HepG2 (cell line): ENCODE measurements around the gene NCOA6.

Experiments used
- CBX2 ChIP-seq, 2 experiments: fragments of 200-600 bp in 1 of 2; sonication (generic); formaldehyde crosslinking in 1 of 2; IDR thresholded peaks; 2 replicates each; pipeline versions ENCODE4 v1.7.0 to v1.8.1; 2018 to 2022; ENCODE audit warnings: low read depth in 2 of 2, low read length in 1 of 2, mild to moderate bottlenecking in 1 of 2, missing genetic modification reagents in 1 of 2
- CEBPB ChIP-seq: IDR thresholded peaks from 2 replicates; pipeline ENCODE4 v1.6.1; 2011; ENCODE audit warnings: low read depth, low read length, improper control_type of control experiment, borderline replicate concordance
- CTCF ChIP-seq: sonication (generic); formaldehyde crosslinking; IDR thresholded peaks from 2 replicates; pipeline ENCODE4 v1.5.0; 2020; ENCODE audit warnings: mild to moderate bottlenecking, missing genetic modification reagents, moderate library complexity
- RFX3 ChIP-seq: IDR thresholded peaks from 2 replicates; pipeline ENCODE4 v1.6.1; 2016; ENCODE audit warnings: missing biosample characterization, missing genetic modification reagents
- ZNF337 ChIP-seq: sonication (generic); formaldehyde crosslinking; IDR thresholded peaks from 2 replicates; pipeline ENCODE4 v1.5.1; 2020; ENCODE audit warnings: missing genetic modification reagents, low read depth, mild to moderate bottlenecking, borderline replicate concordance

GRCh38 chr20:34751453-34751852 is 74.0 kb downstream of the NCOA6 start:
- TF ChIP-seq CBX2 (IDR thresholded peaks at IDR 0.05; ENCODE audit: low read depth, low read length) (no peak), CBX2 (CRISPR knock-in tag; IDR thresholded peaks at IDR 0.05; ENCODE audit: low read depth) (no peak), CTCF (CRISPR knock-in tag) (no peak), ZNF337 (no peak), CEBPB (no peak), RFX3 (CRISPR knock-in tag) (no peak)
